NCI-H510A treated with DMSO at 0.1 percent for 48 hours (cell line): ENCODE measurements around the gene AIDA.
"Not testable (repeated sequence)": the region's sequence is repeated elsewhere in the genome, so short reads cannot be mapped to it uniquely, and the experiment has no call there.

Experiments used
- DNase-seq: peaks from one replicate; lab custom pipeline; 2025; lab: John Stamatoyannopoulos, UW

AIDA gene

GRCh38 chr1:222712253-222713090 is at the start of gene AIDA, which contains the start of gene BROX:
TSS of gene AIDA (minus strand) at chr1:222712491. CDS start at chr1:222712317, 174 bp downstream.
TSS of gene BROX (plus strand) at chr1:222712564. CDS start at chr1:222715700, 3,136 bp downstream.
- DNase-seq: peak; percentile 93

- DNase-seq: no peak
Measured at GRCh38 chr1:222761083-222761482, 48.8 kb upstream of the AIDA start.

- no peak for DNase-seq
Measured at GRCh38 chr1:222759451-222760035, 47.3 kb upstream of the AIDA start.

GRCh38 chr1:222757646-222758268 is 45.5 kb upstream of the AIDA start:
- no peak for DNase-seq

GRCh38 chr1:222754366-222755139 is 42.3 kb upstream of the AIDA start:
- no peak for DNase-seq

GRCh38 chr1:222751255-222751654 is 39.0 kb upstream of the AIDA start:
- no peak for DNase-seq

GRCh38 chr1:222750651-222751050 is 38.4 kb upstream of the AIDA start:
- DNase-seq: no peak

- DNase-seq: no peak
Measured at GRCh38 chr1:222749927-222750326, 37.6 kb upstream of the AIDA start.

- not testable (repeated sequence) for DNase-seq
Measured at GRCh38 chr1:222741630-222742457, 29.6 kb upstream of the AIDA start.

GRCh38 chr1:222739929-222740328 is 27.6 kb upstream of the AIDA start:
- DNase-seq: no peak

GRCh38 chr1:222739465-222739864 is 27.2 kb upstream of the AIDA start:
- DNase-seq: no peak

- DNase-seq: peak; percentile 3
Measured at GRCh38 chr1:222736972-222737371, 24.7 kb upstream of the AIDA start, which contains the start of gene FAM177B. TSS of gene FAM177B (plus strand) at chr1:222737202. CDS start at chr1:222746546, 9,344 bp downstream.

- DNase-seq: no peak
Measured at GRCh38 chr1:222736470-222736869, 24.2 kb upstream of the AIDA start.

- DNase-seq: no peak
Measured at GRCh38 chr1:222734740-222735139, 22.4 kb upstream of the AIDA start.

- DNase-seq: no peak
Measured at GRCh38 chr1:222732216-222733159, 20.2 kb upstream of the AIDA start.

- no peak for DNase-seq
Measured at GRCh38 chr1:222730866-222731265, 18.6 kb upstream of the AIDA start.

GRCh38 chr1:222728746-222729145 is 16.5 kb upstream of the AIDA start:
- no peak for DNase-seq

- no peak for DNase-seq
Measured at GRCh38 chr1:222716393-222716792, 4.1 kb upstream of the AIDA start.

- peak; percentile 92 for DNase-seq
Measured at GRCh38 chr1:222713091-222713961, 1.0 kb upstream of the AIDA start.
